Peyer's patch (tissue), 4 donors: ENCODE measurements around the gene SLX4IP.

Experiments
- POLR2A ChIP-seq, 2 donors: fragments of 450-650 bp; IDR thresholded peaks; one replicate each; pipeline ENCODE4 v1.5.1; 2017; ENCODE audit warnings: antibody characterized with exemption in 2 of 2, mild to moderate bottlenecking in 2 of 2, moderate library complexity in 2 of 2
- TF ChIP-seq, protein P1 (sequence below), 6 experiments: fragments of 450-650 bp in 4 of 6; fragments of 200-600 bp in 2 of 6; sonication (generic) in 1 of 6; IDR thresholded peaks; one replicate each; pipeline ENCODE4 v1.5.1; 2017 to 2019; ENCODE audit warnings: antibody characterized with exemption in 6 of 6, mild to moderate bottlenecking in 3 of 6, moderate library complexity in 1 of 6

DNA sequence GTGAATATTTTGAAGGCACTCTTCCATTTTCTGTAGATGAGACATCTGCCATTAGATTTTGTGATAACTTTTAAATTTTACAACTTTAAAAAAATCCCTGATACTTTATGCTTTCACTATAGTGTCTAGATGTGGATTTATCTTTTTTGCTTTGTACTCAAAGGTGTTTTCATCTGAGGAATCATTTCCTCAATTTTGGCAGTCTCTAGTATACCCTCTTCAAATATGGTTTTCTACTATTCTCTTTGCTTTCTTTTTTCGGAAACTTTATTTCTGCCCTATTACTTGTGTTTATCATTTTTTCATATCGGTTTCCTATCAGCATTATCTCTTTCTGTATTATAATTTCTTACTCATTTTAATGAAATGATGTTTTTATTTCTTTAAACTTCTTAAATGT, 62.2 kb downstream of the SLX4IP start:
- TF ChIP-seq, protein P1, sequence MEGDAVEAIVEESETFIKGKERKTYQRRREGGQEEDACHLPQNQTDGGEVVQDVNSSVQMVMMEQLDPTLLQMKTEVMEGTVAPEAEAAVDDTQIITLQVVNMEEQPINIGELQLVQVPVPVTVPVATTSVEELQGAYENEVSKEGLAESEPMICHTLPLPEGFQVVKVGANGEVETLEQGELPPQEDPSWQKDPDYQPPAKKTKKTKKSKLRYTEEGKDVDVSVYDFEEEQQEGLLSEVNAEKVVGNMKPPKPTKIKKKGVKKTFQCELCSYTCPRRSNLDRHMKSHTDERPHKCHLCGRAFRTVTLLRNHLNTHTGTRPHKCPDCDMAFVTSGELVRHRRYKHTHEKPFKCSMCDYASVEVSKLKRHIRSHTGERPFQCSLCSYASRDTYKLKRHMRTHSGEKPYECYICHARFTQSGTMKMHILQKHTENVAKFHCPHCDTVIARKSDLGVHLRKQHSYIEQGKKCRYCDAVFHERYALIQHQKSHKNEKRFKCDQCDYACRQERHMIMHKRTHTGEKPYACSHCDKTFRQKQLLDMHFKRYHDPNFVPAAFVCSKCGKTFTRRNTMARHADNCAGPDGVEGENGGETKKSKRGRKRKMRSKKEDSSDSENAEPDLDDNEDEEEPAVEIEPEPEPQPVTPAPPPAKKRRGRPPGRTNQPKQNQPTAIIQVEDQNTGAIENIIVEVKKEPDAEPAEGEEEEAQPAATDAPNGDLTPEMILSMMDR (IDR thresholded peaks at IDR 0.05) = no peak
- no peak for TF ChIP-seq POLR2A (IDR thresholded peaks at IDR 0.05)
